GM23338 (cell line): ENCODE results near the gene ABCG2. TPM values are rescaled to one million over a fixed set of nuclear protein-coding genes. Genes with fewer than 3 reads are reported as not detected.
A peak's percentile ranks its signal among the peaks of the same experiment; 100 is the strongest.

ENCODE experiments used
- ATAC-seq: fragments of 200-7000 bp; cut with Tn5 transposase; 3 replicates; pipeline ENCODE4 v1.9.1; 2020
- DNase-seq: peaks from one replicate; pipeline ENCODE4 v3.0.0-alpha.2; 2015; ENCODE audit warnings: low spot score
- H2AFZ ChIP-seq: fragments of 200-600 bp; sonication (generic); 2 replicates; pipeline ENCODE4 v1.8.0; 2016; ENCODE audit warnings: antibody characterized with exemption, mild to moderate bottlenecking, moderate library complexity
- H3F3A ChIP-seq: fragments of 200-600 bp; sonication (generic); replicated peaks from 2 replicates; pipeline ENCODE4 v1.8.0; 2017; ENCODE audit warnings: antibody characterized with exemption, mixed run types, low read depth
- H3K27ac ChIP-seq: fragments of 200-600 bp; sonication (generic); 2 replicates; pipeline ENCODE4 v1.6.1; 2016; ENCODE audit warnings: low read depth
- H3K27me3 ChIP-seq: fragments of 200-600 bp; sonication (generic); 2 replicates; pipeline ENCODE4 v1.8.0; 2016; ENCODE audit warnings: mild to moderate bottlenecking, mixed run types, moderate library complexity; ENCODE audit not compliant: insufficient read depth
- H3K36me3 ChIP-seq: fragments of 200-600 bp; sonication (generic); 2 replicates; pipeline ENCODE4 v1.8.0; 2016; ENCODE audit warnings: mild to moderate bottlenecking; ENCODE audit not compliant: insufficient read depth
- H3K4me1 ChIP-seq: fragments of 200-600 bp; sonication (generic); 2 replicates; pipeline ENCODE4 v1.8.0; 2016; ENCODE audit warnings: mild to moderate bottlenecking, moderate library complexity; ENCODE audit not compliant: insufficient read depth
- H3K4me2 ChIP-seq: fragments of 200-600 bp; sonication (generic); 2 replicates; pipeline ENCODE4 v1.7.1; 2017; ENCODE audit warnings: mixed run types
- H3K4me3 ChIP-seq: fragments of 200-600 bp; sonication (generic); 2 replicates; pipeline ENCODE4 v1.6.1; 2016; ENCODE audit warnings: mixed run types
- H3K79me2 ChIP-seq: fragments of 200-600 bp; sonication (generic); replicated peaks from 2 replicates; pipeline ENCODE4 v1.8.0; 2017; ENCODE audit warnings: mild to moderate bottlenecking; ENCODE audit not compliant: insufficient read depth
- H3K9me2 ChIP-seq: fragments of 200-600 bp; sonication (generic); 2 replicates; pipeline ENCODE4 v1.8.0; 2017; ENCODE audit not compliant: insufficient read depth
- H4K20me1 ChIP-seq: fragments of 200-600 bp; sonication (generic); replicated peaks from 2 replicates; pipeline ENCODE4 v1.8.0; 2017; ENCODE audit warnings: mild to moderate bottlenecking; ENCODE audit not compliant: insufficient read depth
- H3K27ac Mint-ChIP-seq: 2 replicates; pipeline ENCODE4 v1.8.0; 2020; ENCODE audit warnings: inconsistent platforms, mild to moderate bottlenecking, moderate library complexity, mixed read lengths
- H3K27me3 Mint-ChIP-seq: 3 replicates; pipeline ENCODE4 v1.8.0; 2022; ENCODE audit warnings: low read depth, mild to moderate bottlenecking, moderate library complexity, mixed read lengths, inconsistent platforms; ENCODE audit not compliant: insufficient read depth, poor library complexity
- H3K36me3 Mint-ChIP-seq: 3 replicates; pipeline ENCODE4 v1.8.0; 2021; ENCODE audit warnings: low read depth, mild to moderate bottlenecking, inconsistent platforms, moderate library complexity, mixed read lengths
- H3K4me1 Mint-ChIP-seq: 3 replicates; pipeline ENCODE4 v1.8.0; 2020; ENCODE audit warnings: mild to moderate bottlenecking, inconsistent platforms, mixed read lengths
- H3K4me3 Mint-ChIP-seq: 3 replicates; pipeline ENCODE4 v1.8.0; 2021; ENCODE audit warnings: moderate library complexity, mild to moderate bottlenecking, inconsistent platforms, mixed read lengths
- H3K9me3 Mint-ChIP-seq: 3 replicates; pipeline ENCODE4 v1.8.0; 2020; ENCODE audit warnings: moderate library complexity, mild to moderate bottlenecking, inconsistent platforms, mixed read lengths
- CREB1 ChIP-seq: fragments of 250-450 bp; sonication (Bioruptor Pico); IDR thresholded peaks from 2 replicates; pipeline ENCODE4 v1.5.0; 2020; ENCODE audit warnings: low read depth, mild to moderate bottlenecking, moderate library complexity
- CTCF ChIP-seq, 2 experiments: fragments of 200-600 bp in 1 of 2; sonication (generic) in 1 of 2; conservative IDR thresholded peaks; 2 replicates each; pipeline versions ENCODE4 v1.5.1 to v1.6.1; 2016 to 2017; ENCODE audit warnings: antibody characterized with exemption in 2 of 2, low read depth in 2 of 2, mild to moderate bottlenecking in 2 of 2, moderate library complexity in 1 of 2
- EZH2 ChIP-seq: fragments of 200-600 bp; sonication (generic); IDR thresholded peaks from one replicate; pipeline ENCODE4 v1.8.0; 2017; ENCODE audit warnings: antibody characterized with exemption, mild to moderate bottlenecking, low read depth; ENCODE audit not compliant: unreplicated experiment
- EZH2phosphoT487 ChIP-seq: fragments of 200-600 bp; sonication (generic); IDR thresholded peaks from one replicate; pipeline ENCODE4 v1.8.1; 2018; ENCODE audit warnings: antibody characterized with exemption; ENCODE audit not compliant: unreplicated experiment
- JUNB ChIP-seq: IDR thresholded peaks from one replicate; pipeline ENCODE4 v1.6.1; 2016; ENCODE audit warnings: antibody characterized with exemption; ENCODE audit not compliant: unreplicated experiment
- NANOG ChIP-seq: IDR thresholded peaks from 2 replicates; pipeline ENCODE4 v1.6.1; 2016; ENCODE audit warnings: antibody characterized with exemption, borderline replicate concordance
- POLR2AphosphoS5 ChIP-seq: IDR thresholded peaks from 2 replicates; pipeline ENCODE4 v1.6.1; 2016; ENCODE audit warnings: antibody characterized with exemption, low read depth
- REST ChIP-seq: IDR thresholded peaks from one replicate; pipeline ENCODE4 v1.6.1; 2018; ENCODE audit warnings: antibody characterized with exemption; ENCODE audit not compliant: unreplicated experiment
- STAT1 ChIP-seq: IDR thresholded peaks from one replicate; pipeline ENCODE4 v1.6.1; 2016; ENCODE audit warnings: antibody characterized with exemption; ENCODE audit not compliant: unreplicated experiment
- ZNF114 ChIP-seq: fragments of 250-450 bp; sonication (Bioruptor Pico); IDR thresholded peaks from 2 replicates; pipeline ENCODE4 v1.5.0; 2020; ENCODE audit warnings: mild to moderate bottlenecking, moderate library complexity
- ZNF331 ChIP-seq: fragments of 250-450 bp; sonication (Bioruptor Pico); IDR thresholded peaks from 2 replicates; pipeline ENCODE4 v1.5.0; 2020; ENCODE audit warnings: low read depth, mild to moderate bottlenecking, moderate library complexity
- polyA plus RNA-seq: library from polyadenylated mRNA; unstranded; fragments of >200 nt; fragmentation: Nextera tagmentation; extraction: Ambion mirVana; gene quantifications from 2 replicates; pipeline ENCODE4 v1.2.1, GENCODE V29; 2016
- total RNA-seq: library from RNA; depleted of rRNA; stranded (reverse); fragments of >200 nt; shearing (Covaris generic); gene quantifications from 2 replicates; pipeline ENCODE4 v1.2.3, GENCODE V29; 2014
- TF ChIP-seq, protein P1 (sequence below): fragments of 250-450 bp; sonication (Bioruptor Pico); IDR thresholded peaks from 2 replicates; pipeline ENCODE4 v1.5.0; 2020; ENCODE audit warnings: mild to moderate bottlenecking, moderate library complexity
- TF ChIP-seq, protein P2 (sequence below): IDR thresholded peaks from 2 replicates; pipeline ENCODE4 v1.6.1; 2016; ENCODE audit warnings: antibody characterized with exemption

ABCG2 gene
- total and polyA plus RNA-seq, 2 experiments from 2014 or later: 1.5 to 10.6 TPM

GRCh38 chr4:88158038-88158488 is 376 bp downstream of the ABCG2 start:
- no peak overlapping the region for H3K27ac ChIP-seq
- H3K9me2 ChIP-seq: no peaks in the 10 kb centered on the region
- Mint-ChIP-seq H3K36me3 (no peaks in the 10 kb centered on the region), H3K4me1 (peaks cover 22% of the 10 kb centered on the region), H3K4me3 (peak overlapping the region; percentile 70), H3K9me3 (no peaks in the 10 kb centered on the region), H3K27ac (no peak overlapping the region), H3K27me3 (peaks cover 13% of the 10 kb centered on the region)
- peaks cover 24% of the 10 kb centered on the region for H3K27me3 ChIP-seq
- H3F3A ChIP-seq: peaks cover 2% of the 10 kb centered on the region; the same call in 1 of the 2 replicates
- no peaks in the 10 kb centered on the region for H3K79me2 ChIP-seq
- TF ChIP-seq CTCF (conservative IDR thresholded peaks at IDR 0.05; ENCODE audit: low read depth in 2 of 2) (no peak), REST (no peak), POLR2AphosphoS5 (no peak), JUNB (no peak), EZH2phosphoT487 (no peak), CREB1 (CRISPR knock-in tag) (no peak), NANOG (no peak), ZNF331 (CRISPR knock-in tag) (no peak), ZNF114 (CRISPR knock-in tag) (no peak), EZH2 (no peak), STAT1 (no peak)
- TF ChIP-seq, protein P1, sequence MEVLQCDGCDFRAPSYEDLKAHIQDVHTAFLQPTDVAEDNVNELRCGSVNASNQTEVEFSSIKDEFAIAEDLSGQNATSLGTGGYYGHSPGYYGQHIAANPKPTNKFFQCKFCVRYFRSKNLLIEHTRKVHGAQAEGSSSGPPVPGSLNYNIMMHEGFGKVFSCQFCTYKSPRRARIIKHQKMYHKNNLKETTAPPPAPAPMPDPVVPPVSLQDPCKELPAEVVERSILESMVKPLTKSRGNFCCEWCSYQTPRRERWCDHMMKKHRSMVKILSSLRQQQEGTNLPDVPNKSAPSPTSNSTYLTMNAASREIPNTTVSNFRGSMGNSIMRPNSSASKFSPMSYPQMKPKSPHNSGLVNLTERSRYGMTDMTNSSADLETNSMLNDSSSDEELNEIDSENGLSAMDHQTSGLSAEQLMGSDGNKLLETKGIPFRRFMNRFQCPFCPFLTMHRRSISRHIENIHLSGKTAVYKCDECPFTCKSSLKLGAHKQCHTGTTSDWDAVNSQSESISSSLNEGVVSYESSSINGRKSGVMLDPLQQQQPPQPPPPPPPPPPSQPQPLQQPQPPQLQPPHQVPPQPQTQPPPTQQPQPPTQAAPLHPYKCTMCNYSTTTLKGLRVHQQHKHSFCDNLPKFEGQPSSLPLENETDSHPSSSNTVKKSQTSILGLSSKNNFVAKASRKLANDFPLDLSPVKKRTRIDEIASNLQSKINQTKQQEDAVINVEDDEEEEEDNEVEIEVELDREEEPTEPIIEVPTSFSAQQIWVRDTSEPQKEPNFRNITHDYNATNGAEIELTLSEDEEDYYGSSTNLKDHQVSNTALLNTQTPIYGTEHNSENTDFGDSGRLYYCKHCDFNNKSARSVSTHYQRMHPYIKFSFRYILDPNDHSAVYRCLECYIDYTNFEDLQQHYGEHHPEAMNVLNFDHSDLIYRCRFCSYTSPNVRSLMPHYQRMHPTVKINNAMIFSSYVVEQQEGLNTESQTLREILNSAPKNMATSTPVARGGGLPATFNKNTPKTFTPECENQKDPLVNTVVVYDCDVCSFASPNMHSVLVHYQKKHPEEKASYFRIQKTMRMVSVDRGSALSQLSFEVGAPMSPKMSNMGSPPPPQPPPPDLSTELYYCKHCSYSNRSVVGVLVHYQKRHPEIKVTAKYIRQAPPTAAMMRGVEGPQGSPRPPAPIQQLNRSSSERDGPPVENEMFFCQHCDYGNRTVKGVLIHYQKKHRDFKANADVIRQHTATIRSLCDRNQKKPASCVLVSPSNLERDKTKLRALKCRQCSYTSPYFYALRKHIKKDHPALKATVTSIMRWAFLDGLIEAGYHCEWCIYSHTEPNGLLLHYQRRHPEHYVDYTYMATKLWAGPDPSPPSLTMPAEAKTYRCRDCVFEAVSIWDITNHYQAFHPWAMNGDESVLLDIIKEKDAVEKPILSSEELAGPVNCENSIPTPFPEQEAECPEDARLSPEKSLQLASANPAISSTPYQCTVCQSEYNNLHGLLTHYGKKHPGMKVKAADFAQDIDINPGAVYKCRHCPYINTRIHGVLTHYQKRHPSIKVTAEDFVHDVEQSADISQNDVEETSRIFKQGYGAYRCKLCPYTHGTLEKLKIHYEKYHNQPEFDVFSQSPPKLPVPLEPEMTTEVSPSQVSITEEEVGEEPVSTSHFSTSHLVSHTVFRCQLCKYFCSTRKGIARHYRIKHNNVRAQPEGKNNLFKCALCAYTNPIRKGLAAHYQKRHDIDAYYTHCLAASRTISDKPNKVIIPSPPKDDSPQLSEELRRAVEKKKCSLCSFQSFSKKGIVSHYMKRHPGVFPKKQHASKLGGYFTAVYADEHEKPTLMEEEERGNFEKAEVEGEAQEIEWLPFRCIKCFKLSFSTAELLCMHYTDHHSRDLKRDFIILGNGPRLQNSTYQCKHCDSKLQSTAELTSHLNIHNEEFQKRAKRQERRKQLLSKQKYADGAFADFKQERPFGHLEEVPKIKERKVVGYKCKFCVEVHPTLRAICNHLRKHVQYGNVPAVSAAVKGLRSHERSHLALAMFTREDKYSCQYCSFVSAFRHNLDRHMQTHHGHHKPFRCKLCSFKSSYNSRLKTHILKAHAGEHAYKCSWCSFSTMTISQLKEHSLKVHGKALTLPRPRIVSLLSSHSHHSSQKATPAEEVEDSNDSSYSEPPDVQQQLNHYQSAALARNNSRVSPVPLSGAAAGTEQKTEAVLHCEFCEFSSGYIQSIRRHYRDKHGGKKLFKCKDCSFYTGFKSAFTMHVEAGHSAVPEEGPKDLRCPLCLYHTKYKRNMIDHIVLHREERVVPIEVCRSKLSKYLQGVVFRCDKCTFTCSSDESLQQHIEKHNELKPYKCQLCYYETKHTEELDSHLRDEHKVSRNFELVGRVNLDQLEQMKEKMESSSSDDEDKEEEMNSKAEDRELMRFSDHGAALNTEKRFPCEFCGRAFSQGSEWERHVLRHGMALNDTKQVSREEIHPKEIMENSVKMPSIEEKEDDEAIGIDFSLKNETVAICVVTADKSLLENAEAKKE (CRISPR knock-in tag): no peak
- TF ChIP-seq, protein P2, sequence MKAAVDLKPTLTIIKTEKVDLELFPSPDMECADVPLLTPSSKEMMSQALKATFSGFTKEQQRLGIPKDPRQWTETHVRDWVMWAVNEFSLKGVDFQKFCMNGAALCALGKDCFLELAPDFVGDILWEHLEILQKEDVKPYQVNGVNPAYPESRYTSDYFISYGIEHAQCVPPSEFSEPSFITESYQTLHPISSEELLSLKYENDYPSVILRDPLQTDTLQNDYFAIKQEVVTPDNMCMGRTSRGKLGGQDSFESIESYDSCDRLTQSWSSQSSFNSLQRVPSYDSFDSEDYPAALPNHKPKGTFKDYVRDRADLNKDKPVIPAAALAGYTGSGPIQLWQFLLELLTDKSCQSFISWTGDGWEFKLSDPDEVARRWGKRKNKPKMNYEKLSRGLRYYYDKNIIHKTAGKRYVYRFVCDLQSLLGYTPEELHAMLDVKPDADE: no peak
- H4K20me1 ChIP-seq: no peaks in the 10 kb centered on the region
- H2AFZ ChIP-seq: peak overlapping the region; percentile 98
- DNase-seq (peak; percentile 85), ATAC-seq (peak; percentile 72)
- peak overlapping the region; percentile 69 for H3K4me3 ChIP-seq
- H3K36me3 ChIP-seq: no peaks in the 10 kb centered on the region
- peaks cover 24% of the 10 kb centered on the region for H3K4me1 ChIP-seq
- peak overlapping the region; percentile 93 for H3K4me2 ChIP-seq
